ENCODE measurements around the gene ZNF786. TPM values are rescaled to one million over a fixed set of nuclear protein-coding genes. Genes with fewer than 3 reads are reported as not detected.

The ZNF786 gene
- total and polyA plus RNA-seq, 10 of the 15 experiments (the other 5 are each of a cell fraction or from before 2014, with no cell fraction given) = 0.47 to 7.0 (median 4.2) TPM

DNA sequence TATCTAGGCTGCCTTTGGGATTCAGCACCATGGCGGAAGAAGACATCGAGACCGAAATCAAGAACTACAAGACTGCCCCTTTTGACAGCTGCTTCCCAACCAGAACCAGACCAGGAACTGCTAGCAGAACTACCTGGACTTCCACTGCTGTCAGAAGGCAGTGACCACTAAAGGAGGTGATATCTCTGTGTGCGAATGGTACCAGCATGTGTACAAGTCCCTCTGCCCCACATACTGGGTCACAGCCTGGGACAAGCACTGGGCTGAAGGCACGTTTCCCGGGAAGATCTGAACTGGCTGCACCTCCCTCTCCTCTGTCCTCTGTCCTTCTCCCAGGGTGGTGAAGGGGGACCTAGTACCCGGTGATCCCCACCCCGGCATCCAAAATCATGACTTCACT is 36.6 kb downstream of the ZNF786 start:
- ChIA-PET CTCF (no interaction called here), POLR2A (no interaction called here), RAD21 (ENCODE audit: unreplicated experiment) (no interaction called here), SMC1A (ENCODE audit: uncharacterized antibody, unreplicated experiment) (no interaction called here)
- Histone ChIP-seq H2AFZ (ENCODE audit: control insufficient read depth, low read depth, low read length) (no peak overlapping the region), H3K36me3 (ENCODE audit: control insufficient read depth in 2 of 2, insufficient read depth in 2 of 2, low read length in 1 of 2) (no peaks in the 10 kb centered on the region), H3K4me2 (ENCODE audit: control insufficient read depth, insufficient read depth) (no peak overlapping the region), H3K27me3 (replicated peaks in 1 of 2; ENCODE audit: control insufficient read depth in 2 of 2, insufficient read depth in 2 of 2, low read length in 1 of 2) (no peaks in the 10 kb centered on the region), H3K79me2 (ENCODE audit: control insufficient read depth, insufficient read depth, low read length) (no peaks in the 10 kb centered on the region), H3K27ac (ENCODE audit: control insufficient read depth, insufficient read depth) (no peak overlapping the region), H3K4me3 (no peak overlapping the region), H3K4me1 (ENCODE audit: control insufficient read depth, insufficient read depth, low read length) (no peaks in the 10 kb centered on the region), H3K9ac (ENCODE audit: control insufficient read depth, insufficient read depth, low read length) (no peak overlapping the region), H3K9me3 (replicated peaks; ENCODE audit: control insufficient read depth, insufficient read depth, low read length) (no peaks in the 10 kb centered on the region), H4K20me1 (ENCODE audit: control insufficient read depth, insufficient read depth) (no peaks in the 10 kb centered on the region)
- WGBS (ENCODE audit: insufficient coverage, insufficient replicate concordance, low lambda C conversion rate, missing lambda C conversion rate) = 73% methylated on average over 8 of the region's 8 CpGs
- DNase-seq (ENCODE audit: low read depth, low spot score) (no peak), FAIRE-seq (no peak), ATAC-seq (no peak)
- intact Hi-C loops (cut with micrococcal nuclease; ENCODE audit: unreplicated experiment) = no loop called here
- in situ Hi-C loops (cut with MboI) = no loop called here
- BruUV-seq (replicated peaks) = no TSS peak
- TF ChIP-seq, protein P1, sequence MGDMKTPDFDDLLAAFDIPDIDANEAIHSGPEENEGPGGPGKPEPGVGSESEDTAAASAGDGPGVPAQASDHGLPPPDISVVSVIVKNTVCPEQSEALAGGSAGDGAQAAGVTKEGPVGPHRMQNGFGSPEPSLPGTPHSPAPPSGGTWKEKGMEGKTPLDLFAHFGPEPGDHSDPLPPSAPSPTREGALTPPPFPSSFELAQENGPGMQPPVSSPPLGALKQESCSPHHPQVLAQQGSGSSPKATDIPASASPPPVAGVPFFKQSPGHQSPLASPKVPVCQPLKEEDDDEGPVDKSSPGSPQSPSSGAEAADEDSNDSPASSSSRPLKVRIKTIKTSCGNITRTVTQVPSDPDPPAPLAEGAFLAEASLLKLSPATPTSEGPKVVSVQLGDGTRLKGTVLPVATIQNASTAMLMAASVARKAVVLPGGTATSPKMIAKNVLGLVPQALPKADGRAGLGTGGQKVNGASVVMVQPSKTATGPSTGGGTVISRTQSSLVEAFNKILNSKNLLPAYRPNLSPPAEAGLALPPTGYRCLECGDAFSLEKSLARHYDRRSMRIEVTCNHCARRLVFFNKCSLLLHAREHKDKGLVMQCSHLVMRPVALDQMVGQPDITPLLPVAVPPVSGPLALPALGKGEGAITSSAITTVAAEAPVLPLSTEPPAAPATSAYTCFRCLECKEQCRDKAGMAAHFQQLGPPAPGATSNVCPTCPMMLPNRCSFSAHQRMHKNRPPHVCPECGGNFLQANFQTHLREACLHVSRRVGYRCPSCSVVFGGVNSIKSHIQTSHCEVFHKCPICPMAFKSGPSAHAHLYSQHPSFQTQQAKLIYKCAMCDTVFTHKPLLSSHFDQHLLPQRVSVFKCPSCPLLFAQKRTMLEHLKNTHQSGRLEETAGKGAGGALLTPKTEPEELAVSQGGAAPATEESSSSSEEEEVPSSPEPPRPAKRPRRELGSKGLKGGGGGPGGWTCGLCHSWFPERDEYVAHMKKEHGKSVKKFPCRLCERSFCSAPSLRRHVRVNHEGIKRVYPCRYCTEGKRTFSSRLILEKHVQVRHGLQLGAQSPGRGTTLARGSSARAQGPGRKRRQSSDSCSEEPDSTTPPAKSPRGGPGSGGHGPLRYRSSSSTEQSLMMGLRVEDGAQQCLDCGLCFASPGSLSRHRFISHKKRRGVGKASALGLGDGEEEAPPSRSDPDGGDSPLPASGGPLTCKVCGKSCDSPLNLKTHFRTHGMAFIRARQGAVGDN (IDR thresholded peaks at IDR 0.05) = no peak
- no peak for TF ChIP-seq IKZF1 (conservative IDR thresholded peaks at IDR 0.05)
- TF ChIP-seq, protein P2, sequence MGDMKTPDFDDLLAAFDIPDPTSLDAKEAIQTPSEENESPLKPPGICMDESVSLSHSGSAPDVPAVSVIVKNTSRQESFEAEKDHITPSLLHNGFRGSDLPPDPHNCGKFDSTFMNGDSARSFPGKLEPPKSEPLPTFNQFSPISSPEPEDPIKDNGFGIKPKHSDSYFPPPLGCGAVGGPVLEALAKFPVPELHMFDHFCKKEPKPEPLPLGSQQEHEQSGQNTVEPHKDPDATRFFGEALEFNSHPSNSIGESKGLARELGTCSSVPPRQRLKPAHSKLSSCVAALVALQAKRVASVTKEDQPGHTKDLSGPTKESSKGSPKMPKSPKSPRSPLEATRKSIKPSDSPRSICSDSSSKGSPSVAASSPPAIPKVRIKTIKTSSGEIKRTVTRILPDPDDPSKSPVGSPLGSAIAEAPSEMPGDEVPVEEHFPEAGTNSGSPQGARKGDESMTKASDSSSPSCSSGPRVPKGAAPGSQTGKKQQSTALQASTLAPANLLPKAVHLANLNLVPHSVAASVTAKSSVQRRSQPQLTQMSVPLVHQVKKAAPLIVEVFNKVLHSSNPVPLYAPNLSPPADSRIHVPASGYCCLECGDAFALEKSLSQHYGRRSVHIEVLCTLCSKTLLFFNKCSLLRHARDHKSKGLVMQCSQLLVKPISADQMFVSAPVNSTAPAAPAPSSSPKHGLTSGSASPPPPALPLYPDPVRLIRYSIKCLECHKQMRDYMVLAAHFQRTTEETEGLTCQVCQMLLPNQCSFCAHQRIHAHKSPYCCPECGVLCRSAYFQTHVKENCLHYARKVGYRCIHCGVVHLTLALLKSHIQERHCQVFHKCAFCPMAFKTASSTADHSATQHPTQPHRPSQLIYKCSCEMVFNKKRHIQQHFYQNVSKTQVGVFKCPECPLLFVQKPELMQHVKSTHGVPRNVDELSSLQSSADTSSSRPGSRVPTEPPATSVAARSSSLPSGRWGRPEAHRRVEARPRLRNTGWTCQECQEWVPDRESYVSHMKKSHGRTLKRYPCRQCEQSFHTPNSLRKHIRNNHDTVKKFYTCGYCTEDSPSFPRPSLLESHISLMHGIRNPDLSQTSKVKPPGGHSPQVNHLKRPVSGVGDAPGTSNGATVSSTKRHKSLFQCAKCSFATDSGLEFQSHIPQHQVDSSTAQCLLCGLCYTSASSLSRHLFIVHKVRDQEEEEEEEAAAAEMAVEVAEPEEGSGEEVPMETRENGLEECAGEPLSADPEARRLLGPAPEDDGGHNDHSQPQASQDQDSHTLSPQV (IDR thresholded peaks at IDR 0.05) = no peak
- TF ChIP-seq, protein P3, sequence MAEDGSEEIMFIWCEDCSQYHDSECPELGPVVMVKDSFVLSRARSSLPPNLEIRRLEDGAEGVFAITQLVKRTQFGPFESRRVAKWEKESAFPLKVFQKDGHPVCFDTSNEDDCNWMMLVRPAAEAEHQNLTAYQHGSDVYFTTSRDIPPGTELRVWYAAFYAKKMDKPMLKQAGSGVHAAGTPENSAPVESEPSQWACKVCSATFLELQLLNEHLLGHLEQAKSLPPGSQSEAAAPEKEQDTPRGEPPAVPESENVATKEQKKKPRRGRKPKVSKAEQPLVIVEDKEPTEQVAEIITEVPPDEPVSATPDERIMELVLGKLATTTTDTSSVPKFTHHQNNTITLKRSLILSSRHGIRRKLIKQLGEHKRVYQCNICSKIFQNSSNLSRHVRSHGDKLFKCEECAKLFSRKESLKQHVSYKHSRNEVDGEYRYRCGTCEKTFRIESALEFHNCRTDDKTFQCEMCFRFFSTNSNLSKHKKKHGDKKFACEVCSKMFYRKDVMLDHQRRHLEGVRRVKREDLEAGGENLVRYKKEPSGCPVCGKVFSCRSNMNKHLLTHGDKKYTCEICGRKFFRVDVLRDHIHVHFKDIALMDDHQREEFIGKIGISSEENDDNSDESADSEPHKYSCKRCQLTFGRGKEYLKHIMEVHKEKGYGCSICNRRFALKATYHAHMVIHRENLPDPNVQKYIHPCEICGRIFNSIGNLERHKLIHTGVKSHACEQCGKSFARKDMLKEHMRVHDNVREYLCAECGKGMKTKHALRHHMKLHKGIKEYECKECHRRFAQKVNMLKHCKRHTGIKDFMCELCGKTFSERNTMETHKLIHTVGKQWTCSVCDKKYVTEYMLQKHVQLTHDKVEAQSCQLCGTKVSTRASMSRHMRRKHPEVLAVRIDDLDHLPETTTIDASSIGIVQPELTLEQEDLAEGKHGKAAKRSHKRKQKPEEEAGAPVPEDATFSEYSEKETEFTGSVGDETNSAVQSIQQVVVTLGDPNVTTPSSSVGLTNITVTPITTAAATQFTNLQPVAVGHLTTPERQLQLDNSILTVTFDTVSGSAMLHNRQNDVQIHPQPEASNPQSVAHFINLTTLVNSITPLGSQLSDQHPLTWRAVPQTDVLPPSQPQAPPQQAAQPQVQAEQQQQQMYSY (CRISPR knock-in tag; IDR thresholded peaks at IDR 0.05) = no peak
- no peak for TF ChIP-seq BHLHE40 (IDR thresholded peaks at IDR 0.05; ENCODE audit: borderline replicate concordance in 1 of 2, low read depth in 2 of 2, low read length in 1 of 2)
- no peak for TF ChIP-seq TARDBP (IDR thresholded peaks at IDR 0.05; ENCODE audit: borderline replicate concordance)
- no peak for TF ChIP-seq CEBPB (IDR thresholded peaks at IDR 0.05; ENCODE audit: borderline replicate concordance in 1 of 2, low read depth in 2 of 2, low read length in 2 of 2)
- no peak for TF ChIP-seq HDGF (IDR thresholded peaks at IDR 0.05)
- no peak for TF ChIP-seq MEF2A (IDR thresholded peaks at IDR 0.05; ENCODE audit: insufficient read depth, low read depth, low read length)
- TF ChIP-seq ZNF207 (IDR thresholded peaks at IDR 0.05; ENCODE audit: borderline replicate concordance) = no peak
- TF ChIP-seq ZNF622 (IDR thresholded peaks at IDR 0.05) = no peak
- TF ChIP-seq SREBF2 (IDR thresholded peaks at IDR 0.05; ENCODE audit: low read length) = no peak
- TF ChIP-seq YBX1 (IDR thresholded peaks at IDR 0.05) = no peak
- no peak for TF ChIP-seq RAD21 (IDR thresholded peaks at IDR 0.05; ENCODE audit: insufficient read depth, low read depth, low read length)
